DOHH2 (cell line): ENCODE results near the gene SPATA17.
"Not testable (repeated sequence)": the region's sequence is repeated elsewhere in the genome, so short reads cannot be mapped to it uniquely, and the experiment has no call there.

Experiments used
- H3F3A ChIP-seq: fragments of 200-600 bp; sonication (generic), shearing (Covaris generic); 2 replicates; pipeline ENCODE4 v1.6.0; 2016; ENCODE audit warnings: antibody characterized with exemption, mild to moderate bottlenecking; ENCODE audit not compliant: control insufficient read depth, insufficient read depth
- H3K27ac ChIP-seq: fragments of 200-600 bp; sonication (generic); 2 replicates; pipeline ENCODE4 v1.5.1; 2014; ENCODE audit warnings: low read depth, mild to moderate bottlenecking, low read length, moderate library complexity
- H3K27me3 ChIP-seq: fragments of 200-600 bp; sonication (generic); 2 replicates; pipeline ENCODE4 v1.6.1; 2014; ENCODE audit warnings: mild to moderate bottlenecking, low read length, mixed read lengths; ENCODE audit not compliant: control insufficient read depth
- H3K36me3 ChIP-seq: fragments of 200-600 bp; sonication (generic); 2 replicates; pipeline ENCODE4 v1.6.1; 2014; ENCODE audit warnings: mild to moderate bottlenecking, low read length, moderate library complexity, mixed read lengths; ENCODE audit not compliant: control insufficient read depth
- H3K4me1 ChIP-seq: fragments of 200-600 bp; sonication (generic); 2 replicates; pipeline ENCODE4 v1.6.1; 2014; ENCODE audit warnings: mild to moderate bottlenecking, low read length, mixed read lengths; ENCODE audit not compliant: control insufficient read depth
- H3K4me2 ChIP-seq: fragments of 200-600 bp; sonication (generic); 2 replicates; pipeline ENCODE4 v1.6.0; 2014; ENCODE audit warnings: mild to moderate bottlenecking, low read length, moderate library complexity
- H3K4me3 ChIP-seq: fragments of 200-600 bp; sonication (generic); 2 replicates; pipeline ENCODE4 v1.5.1; 2014; ENCODE audit warnings: mild to moderate bottlenecking, low read length, mixed read lengths
- H3K79me2 ChIP-seq: fragments of 200-600 bp; sonication (generic); 2 replicates; pipeline ENCODE4 v1.6.1; 2014; ENCODE audit warnings: mild to moderate bottlenecking, low read length, mixed read lengths; ENCODE audit not compliant: control insufficient read depth
- H3K9me2 ChIP-seq: fragments of 200-600 bp; sonication (generic); replicated peaks from 2 replicates; pipeline ENCODE4 v1.6.1; 2014; ENCODE audit warnings: mild to moderate bottlenecking, low read length, mixed read lengths; ENCODE audit not compliant: control insufficient read depth
- H3K9me3 ChIP-seq: fragments of 200-600 bp; sonication (generic); 2 replicates; pipeline ENCODE4 v1.6.1; 2014; ENCODE audit warnings: antibody characterized with exemption, low read length, mixed read lengths; ENCODE audit not compliant: control insufficient read depth, insufficient read depth
- H4K20me1 ChIP-seq: fragments of 200-600 bp; sonication (generic); 2 replicates; pipeline ENCODE4 v1.6.0; 2014; ENCODE audit warnings: low read depth, mild to moderate bottlenecking, antibody characterized with exemption, low read length, moderate library complexity; ENCODE audit not compliant: control insufficient read depth, insufficient read depth
- EZH2phosphoT487 ChIP-seq: fragments of 200-600 bp; sonication (generic); IDR thresholded peaks from 2 replicates; pipeline ENCODE4 v1.6.1; 2017; ENCODE audit warnings: borderline replicate concordance, mild to moderate bottlenecking, antibody characterized with exemption, low read length, moderate library complexity, mixed read lengths
- TF ChIP-seq, protein P1 (sequence below): fragments of 200-600 bp; sonication (generic); IDR thresholded peaks from one replicate; pipeline ENCODE4 v1.5.1; 2014; ENCODE audit warnings: antibody characterized with exemption, mild to moderate bottlenecking, low read depth, low read length; ENCODE audit not compliant: poor library complexity, severe bottlenecking

The SPATA17 gene

DNA sequence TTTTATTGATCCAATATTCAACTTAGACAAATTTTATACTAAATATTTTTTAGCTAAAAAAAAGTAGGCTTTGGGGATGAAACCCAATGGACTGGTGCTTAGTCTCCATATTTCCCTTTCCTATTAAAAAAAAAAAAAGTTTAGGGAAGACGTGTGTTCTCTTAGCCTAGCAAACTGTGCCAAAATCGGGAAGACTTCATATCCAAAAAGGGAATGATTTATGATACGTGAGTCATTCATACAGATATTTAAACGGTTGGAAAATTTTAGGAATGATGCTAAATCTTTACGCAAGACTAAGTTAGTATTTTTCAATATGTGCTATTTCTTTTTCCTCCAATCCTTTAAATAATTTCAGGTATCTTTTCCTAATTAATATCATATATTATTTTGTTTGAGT lies 50.7 kb downstream of the SPATA17 start:
- Histone ChIP-seq H3K27ac (no peak overlapping the region), H4K20me1 (no peaks in the 10 kb centered on the region), H3K4me1 (no peaks in the 10 kb centered on the region), H3K4me2 (no peak overlapping the region), H3K36me3 (no peaks in the 10 kb centered on the region), H3K9me2 (no peaks in the 10 kb centered on the region), H3K79me2 (no peaks in the 10 kb centered on the region), H3K9me3 (no peaks in the 10 kb centered on the region), H3K4me3 (no peak overlapping the region), H3K27me3 (no peaks in the 10 kb centered on the region), H3F3A (no peaks in the 10 kb centered on the region)
- TF ChIP-seq, protein P1, sequence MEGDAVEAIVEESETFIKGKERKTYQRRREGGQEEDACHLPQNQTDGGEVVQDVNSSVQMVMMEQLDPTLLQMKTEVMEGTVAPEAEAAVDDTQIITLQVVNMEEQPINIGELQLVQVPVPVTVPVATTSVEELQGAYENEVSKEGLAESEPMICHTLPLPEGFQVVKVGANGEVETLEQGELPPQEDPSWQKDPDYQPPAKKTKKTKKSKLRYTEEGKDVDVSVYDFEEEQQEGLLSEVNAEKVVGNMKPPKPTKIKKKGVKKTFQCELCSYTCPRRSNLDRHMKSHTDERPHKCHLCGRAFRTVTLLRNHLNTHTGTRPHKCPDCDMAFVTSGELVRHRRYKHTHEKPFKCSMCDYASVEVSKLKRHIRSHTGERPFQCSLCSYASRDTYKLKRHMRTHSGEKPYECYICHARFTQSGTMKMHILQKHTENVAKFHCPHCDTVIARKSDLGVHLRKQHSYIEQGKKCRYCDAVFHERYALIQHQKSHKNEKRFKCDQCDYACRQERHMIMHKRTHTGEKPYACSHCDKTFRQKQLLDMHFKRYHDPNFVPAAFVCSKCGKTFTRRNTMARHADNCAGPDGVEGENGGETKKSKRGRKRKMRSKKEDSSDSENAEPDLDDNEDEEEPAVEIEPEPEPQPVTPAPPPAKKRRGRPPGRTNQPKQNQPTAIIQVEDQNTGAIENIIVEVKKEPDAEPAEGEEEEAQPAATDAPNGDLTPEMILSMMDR, result no peak
- TF ChIP-seq EZH2phosphoT487, result no peak

DNA sequence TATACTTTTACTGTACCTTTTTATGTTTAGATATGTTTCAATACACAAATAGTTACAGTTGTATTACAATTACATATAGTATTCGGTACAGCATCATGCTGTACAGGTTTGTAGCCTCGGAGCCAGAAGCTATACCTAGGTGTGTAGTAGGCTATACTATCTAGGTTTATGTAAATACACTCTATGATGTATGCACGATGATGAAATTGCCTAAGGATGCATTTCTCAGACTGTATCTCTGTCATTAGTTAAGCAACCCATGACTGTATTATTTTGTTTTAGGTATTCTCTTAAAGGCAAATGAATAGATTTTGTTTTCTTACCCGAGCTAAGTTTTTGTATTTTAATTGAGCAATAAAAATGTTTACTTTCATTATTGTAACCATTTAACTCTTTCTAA lies 56.4 kb downstream of the SPATA17 start:
- H3K27ac ChIP-seq, result no peak overlapping the region
- H3F3A ChIP-seq, result no peaks in the 10 kb centered on the region
- H3K9me2 ChIP-seq, result no peaks in the 10 kb centered on the region
- no peak overlapping the region for H3K4me2 ChIP-seq
- H3K36me3 ChIP-seq, result no peaks in the 10 kb centered on the region
- no peaks in the 10 kb centered on the region for H3K27me3 ChIP-seq
- H3K4me1 ChIP-seq, result no peaks in the 10 kb centered on the region
- no peaks in the 10 kb centered on the region for H3K9me3 ChIP-seq
- H3K4me3 ChIP-seq, result no peak overlapping the region
- H4K20me1 ChIP-seq, result no peaks in the 10 kb centered on the region
- TF ChIP-seq, protein P1, result no peak
- TF ChIP-seq EZH2phosphoT487, result no peak
- no peaks in the 10 kb centered on the region for H3K79me2 ChIP-seq

DNA sequence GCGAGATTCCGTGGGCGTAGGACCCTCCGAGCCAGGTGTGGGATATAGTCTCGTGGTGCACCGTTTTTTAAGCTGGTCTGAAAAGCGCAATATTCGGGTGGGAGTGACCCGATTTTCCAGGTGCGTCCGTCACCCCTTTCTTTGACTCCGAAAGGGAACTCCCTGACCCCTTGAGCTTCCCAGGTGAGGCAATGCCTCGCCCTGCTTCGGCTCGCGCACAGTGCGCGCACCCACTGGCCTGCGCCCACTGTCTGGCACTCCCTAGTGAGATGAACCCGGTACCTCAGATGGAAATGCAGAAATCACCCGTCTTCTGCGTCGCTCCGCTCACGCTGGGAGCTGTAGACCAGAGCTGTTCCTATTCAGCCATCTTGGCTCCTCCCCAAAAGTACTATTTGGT lies 65.0 kb downstream of the SPATA17 start:
- H3K79me2 ChIP-seq, H3K9me2 ChIP-seq, H3K4me2 ChIP-seq, H4K20me1 ChIP-seq, H3K9me3 ChIP-seq, H3K36me3 ChIP-seq, H3K4me1 ChIP-seq, H3K4me3 ChIP-seq, H3F3A ChIP-seq, H3K27me3 ChIP-seq, H3K27ac ChIP-seq: not testable (repeated sequence)

DNA sequence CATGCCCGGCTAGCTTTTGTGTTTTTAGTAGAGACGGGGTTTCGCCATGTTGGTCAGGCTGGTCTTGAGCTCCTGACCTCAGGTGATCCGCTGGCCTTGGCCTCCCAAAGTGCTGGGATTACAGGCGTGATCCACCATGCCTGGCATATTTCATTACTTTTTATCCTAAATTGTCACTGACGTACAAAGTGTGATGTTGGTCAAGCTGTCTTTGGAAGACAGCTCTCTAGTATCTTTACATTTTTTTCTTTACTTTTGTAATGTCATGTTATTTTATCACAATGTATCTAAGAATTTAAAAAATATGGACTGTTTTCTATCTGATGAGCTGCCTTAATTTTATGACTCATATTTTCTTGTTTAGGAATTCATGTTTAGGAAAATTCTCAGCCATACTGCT lies 72.2 kb downstream of the SPATA17 start:
- H3K27ac ChIP-seq, result no peak overlapping the region
- no peak overlapping the region for H3K4me2 ChIP-seq
- H3K27me3 ChIP-seq, result no peaks in the 10 kb centered on the region
- H3K4me1 ChIP-seq, result no peaks in the 10 kb centered on the region
- no peaks in the 10 kb centered on the region for H4K20me1 ChIP-seq
- TF ChIP-seq, protein P1, result no peak
- no peak for TF ChIP-seq EZH2phosphoT487
- no peaks in the 10 kb centered on the region for H3F3A ChIP-seq
- no peaks in the 10 kb centered on the region; the same call in 1 of the 2 replicates for H3K9me3 ChIP-seq
- H3K9me2 ChIP-seq, result no peaks in the 10 kb centered on the region
- no peak overlapping the region for H3K4me3 ChIP-seq
- no peaks in the 10 kb centered on the region for H3K36me3 ChIP-seq
- no peaks in the 10 kb centered on the region for H3K79me2 ChIP-seq
